Psoas muscle (tissue), 8 donors: ENCODE data around the gene ELFN1. TPM values are rescaled to one million over a fixed set of nuclear protein-coding genes. Genes with fewer than 3 reads are reported as not detected.

Source experiments
- ATAC-seq, 4 donors: fragments of 200-7000 bp; cut with Tn5 transposase; one replicate each; pipeline ENCODE4 v1.9.1; 2020; ENCODE audit warnings: moderate library complexity in 3 of 4, mild to moderate bottlenecking in 2 of 4
- DNase-seq, 2 donors: peaks; one replicate each; pipeline ENCODE4 v3.0.0-alpha.2; 2020
- H3K27ac ChIP-seq: fragments of 200-600 bp; one replicate; pipeline ENCODE4 v1.8.0; 2022
- H3K27me3 ChIP-seq, 3 donors: fragments of 200-600 bp in 1 of 3; one replicate each; pipeline versions ENCODE4 v1.6.1 to v1.8.0; 2013 to 2022; ENCODE audit warnings: low read length in 2 of 3, mild to moderate bottlenecking in 2 of 3, moderate library complexity in 1 of 3; ENCODE audit not compliant: insufficient read depth in 3 of 3
- H3K36me3 ChIP-seq, 2 donors: fragments of 200-600 bp in 1 of 2; one replicate each; pipeline versions ENCODE4 v1.6.1 to v1.8.0; 2013 to 2022; ENCODE audit warnings: low read depth in 1 of 2, mild to moderate bottlenecking in 1 of 2, moderate library complexity in 1 of 2; ENCODE audit not compliant: insufficient read depth in 1 of 2
- H3K4me1 ChIP-seq: fragments of 200-600 bp; one replicate; pipeline ENCODE4 v1.8.0; 2022
- H3K4me3 ChIP-seq: fragments of 200-600 bp; one replicate; pipeline ENCODE4 v1.8.0; 2022; ENCODE audit warnings: mild to moderate bottlenecking
- H3K9me3 ChIP-seq: fragments of 200-600 bp; one replicate; pipeline ENCODE4 v1.8.0; 2022
- CTCF ChIP-seq: fragments of 200-600 bp; IDR thresholded peaks from one replicate; pipeline ENCODE4 v1.8.0; 2022; ENCODE audit warnings: antibody characterized with exemption
- WGBS, 3 donors: extraction: QIAGEN DNeasy Blood & Tissue Kit; methylation state at CpG; one replicate each; pipeline versions ENCODE4 v1.1.6 to v1.1.7; 2013; 5-methylcytosine and 5-hydroxymethylcytosine counted together
- intact Hi-C, 2 donors: fragments of 100-400 bp; cut with DNase I; formaldehyde crosslinking; loops; one replicate each; pipeline versions ENCODE4 v1.11.0 to v1.14.2; 2022
- polyA plus RNA-seq, 3 donors: library from polyadenylated mRNA; stranded (reverse); fragments of 200-250 nt; gene quantifications; one replicate each; pipeline ENCODE4 v1.2.3, GENCODE V29; 2013
- total RNA-seq, 4 donors: library from RNA; stranded (reverse); fragmentation: NEBNext Ultra II Directional in 2 of 4; extraction: Animal tissue kit (Norgen Biotek cat#: 25700) in 2 of 4; gene quantifications; one replicate each; pipeline versions ENCODE4 v1.2.1 to v1.2.4, GENCODE V29; 2021 to 2023
- donor health status: healthy with polysubstance abuse.
- donor health status: DM: no; HTN: no; CAD: no; lungs with moderate emphysema.
- donor health status: Bipolar disorder and iron deficiency.
- donor health status: healthy.
- donor health status: DM: yes; HTN: yes; CAD: no.
- donor health status: DM: no; HTN: no; CAD: no.
- donor health status: DM: no; HTN: no; CAD: no.
- donor health status: DM: yes; HTN: yes; CAD: no.

ELFN1 gene
- total and polyA plus RNA-seq, 7 donors: 0.11 to 0.87 (median 0.64) TPM

- Histone ChIP-seq H3K4me3 (no peak overlapping the region), H3K36me3 (no peaks in the 10 kb centered on the region), H3K9me3 (peaks cover 14% of the 10 kb centered on the region), H3K27me3 (peaks cover 0 to 11% (median 0%) of the 10 kb centered on the region in 3 donors), H3K4me1 (peaks cover 3% of the 10 kb centered on the region), H3K27ac (no peak overlapping the region)
- 44 to 55% (median 46%) methylated on average over 19 of the region's 19 CpGs for WGBS, 3 donors
- TF ChIP-seq CTCF: no peak
- intact Hi-C loops: no loop called here
- ATAC-seq: peak; percentile 58 to 94 (median 88)
- DNase-seq: peak in 1 of 2 donors; percentile 76
These were observed 63.3 kb downstream of the ELFN1 start for GRCh38 chr7:1733206-1733907.

GRCh38 chr7:1733908-1734730, 64.0 kb downstream of the ELFN1 start:
- Histone ChIP-seq H3K27ac (no peak overlapping the region), H3K9me3 (peaks cover 11% of the 10 kb centered on the region), H3K4me3 (no peak overlapping the region), H3K27me3 (peaks cover 0 to 11% (median 0%) of the 10 kb centered on the region in 3 donors), H3K4me1 (peaks cover 3% of the 10 kb centered on the region), H3K36me3 (no peaks in the 10 kb centered on the region)
- intact Hi-C loops: no loop called here
- 49 to 61% (median 51%) methylated on average over 17 of the region's 17 CpGs for WGBS, 3 donors
- ATAC-seq (peak; percentile 25 to 62 (median 48)), DNase-seq (no peak)
- TF ChIP-seq CTCF: no peak

- Histone ChIP-seq H3K4me1 (peaks cover 3% of the 10 kb centered on the region), H3K27me3 (peaks cover 0 to 11% (median 0%) of the 10 kb centered on the region in 3 donors), H3K9me3 (peaks cover 3% of the 10 kb centered on the region), H3K4me3 (no peak overlapping the region), H3K27ac (no peak overlapping the region), H3K36me3 (no peaks in the 10 kb centered on the region)
- WGBS, 3 donors: 73 to 79% (median 75%) methylated on average over 14 of the region's 14 CpGs
- ATAC-seq (no peak), DNase-seq (no peak)
- intact Hi-C loops: no loop called here
- no peak for TF ChIP-seq CTCF
These were observed 65.2 kb downstream of the ELFN1 start for GRCh38 chr7:1735262-1735661.

- Histone ChIP-seq H3K36me3 (no peaks in the 10 kb centered on the region), H3K4me3 (no peak overlapping the region), H3K9me3 (no peaks in the 10 kb centered on the region), H3K27me3 (peaks cover 0 to 11% (median 0%) of the 10 kb centered on the region in 3 donors), H3K4me1 (peaks cover 3% of the 10 kb centered on the region), H3K27ac (no peak overlapping the region)
- no peak for TF ChIP-seq CTCF
- ATAC-seq: no peak
- intact Hi-C loops: no loop called here
- no peak for DNase-seq
- WGBS, 3 donors: 66 to 71% (median 69%) methylated on average over 29 of the region's 29 CpGs
These were observed 65.9 kb downstream of the ELFN1 start for GRCh38 chr7:1735806-1736483.
